ENCODE measurements around the gene IFNAR2.
A peak's percentile ranks its signal among the peaks of the same experiment; 100 is the strongest.

The IFNAR2 gene

DNA sequence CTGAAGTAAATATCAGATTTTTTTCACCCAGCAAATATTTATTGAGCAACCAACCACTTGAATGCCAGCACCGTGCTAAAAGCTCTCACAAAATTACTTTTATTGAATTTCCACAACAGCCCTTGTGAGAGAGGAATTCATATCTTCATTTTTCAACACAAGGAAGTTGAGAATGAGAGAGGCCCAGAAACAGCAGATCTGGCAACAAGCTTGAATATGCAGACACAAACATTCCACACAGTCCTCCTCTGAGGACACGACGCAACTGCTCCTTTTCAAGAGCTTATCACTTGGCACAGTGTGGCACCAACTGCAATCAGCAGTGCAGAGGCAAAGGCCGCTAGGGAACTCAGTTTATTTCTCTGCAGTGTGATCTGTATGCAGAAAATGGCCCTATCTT is 32.2 kb upstream of the IFNAR2 start:
- H3K4me3 ChIP-seq (ENCODE audit: control insufficient read depth, low read depth, low read length): no peak overlapping the region
- no peak for DNase-seq (ENCODE audit: low read depth)
- TF ChIP-seq, protein P1, sequence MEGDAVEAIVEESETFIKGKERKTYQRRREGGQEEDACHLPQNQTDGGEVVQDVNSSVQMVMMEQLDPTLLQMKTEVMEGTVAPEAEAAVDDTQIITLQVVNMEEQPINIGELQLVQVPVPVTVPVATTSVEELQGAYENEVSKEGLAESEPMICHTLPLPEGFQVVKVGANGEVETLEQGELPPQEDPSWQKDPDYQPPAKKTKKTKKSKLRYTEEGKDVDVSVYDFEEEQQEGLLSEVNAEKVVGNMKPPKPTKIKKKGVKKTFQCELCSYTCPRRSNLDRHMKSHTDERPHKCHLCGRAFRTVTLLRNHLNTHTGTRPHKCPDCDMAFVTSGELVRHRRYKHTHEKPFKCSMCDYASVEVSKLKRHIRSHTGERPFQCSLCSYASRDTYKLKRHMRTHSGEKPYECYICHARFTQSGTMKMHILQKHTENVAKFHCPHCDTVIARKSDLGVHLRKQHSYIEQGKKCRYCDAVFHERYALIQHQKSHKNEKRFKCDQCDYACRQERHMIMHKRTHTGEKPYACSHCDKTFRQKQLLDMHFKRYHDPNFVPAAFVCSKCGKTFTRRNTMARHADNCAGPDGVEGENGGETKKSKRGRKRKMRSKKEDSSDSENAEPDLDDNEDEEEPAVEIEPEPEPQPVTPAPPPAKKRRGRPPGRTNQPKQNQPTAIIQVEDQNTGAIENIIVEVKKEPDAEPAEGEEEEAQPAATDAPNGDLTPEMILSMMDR (IDR thresholded peaks at IDR 0.05; ENCODE audit: control insufficient read depth, insufficient read depth, low read depth, low read length, missing control alignments): no peak

DNA sequence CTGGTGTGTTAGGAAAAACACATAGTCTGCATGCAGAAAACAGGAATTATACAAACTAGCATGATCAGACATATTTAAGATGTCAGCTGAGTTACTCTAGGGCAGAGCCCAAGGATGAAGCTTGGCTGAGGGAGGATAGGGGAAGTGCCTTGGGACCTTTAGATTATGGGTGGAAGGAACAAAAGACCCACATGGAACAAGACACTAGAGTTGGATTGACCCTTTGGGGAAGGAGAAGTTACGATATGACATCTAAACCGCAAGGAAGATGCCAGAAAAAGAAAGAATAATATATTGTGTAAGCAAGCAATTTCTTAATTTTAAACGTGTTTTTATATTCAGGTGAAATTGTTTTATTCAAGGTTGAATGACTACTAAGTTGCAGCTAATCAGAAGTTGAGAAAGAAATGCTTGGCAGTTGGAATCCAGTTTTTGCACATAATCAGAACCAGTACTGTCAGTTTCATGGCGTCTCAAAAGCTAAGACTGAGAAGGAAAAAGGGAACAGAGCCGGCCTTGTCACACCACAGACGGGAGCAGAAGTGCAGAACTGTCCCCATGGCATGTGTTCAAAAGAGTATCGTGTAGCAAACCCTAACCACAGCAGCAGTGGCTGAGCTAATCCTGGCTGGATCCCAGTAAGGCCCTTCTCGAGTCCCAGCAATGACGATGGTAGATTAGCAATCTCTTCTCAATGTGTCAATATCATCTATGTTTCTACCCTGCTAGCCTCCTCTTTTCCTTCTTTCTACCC is 31.2 kb upstream of the IFNAR2 start:
- DNase-seq (ENCODE audit: low read depth): no peak
- H3K4me3 ChIP-seq (ENCODE audit: control insufficient read depth, low read depth, low read length): no peak overlapping the region
- TF ChIP-seq, protein P1 (IDR thresholded peaks at IDR 0.05; ENCODE audit: control insufficient read depth, insufficient read depth, low read depth, low read length, missing control alignments): no peak

DNA sequence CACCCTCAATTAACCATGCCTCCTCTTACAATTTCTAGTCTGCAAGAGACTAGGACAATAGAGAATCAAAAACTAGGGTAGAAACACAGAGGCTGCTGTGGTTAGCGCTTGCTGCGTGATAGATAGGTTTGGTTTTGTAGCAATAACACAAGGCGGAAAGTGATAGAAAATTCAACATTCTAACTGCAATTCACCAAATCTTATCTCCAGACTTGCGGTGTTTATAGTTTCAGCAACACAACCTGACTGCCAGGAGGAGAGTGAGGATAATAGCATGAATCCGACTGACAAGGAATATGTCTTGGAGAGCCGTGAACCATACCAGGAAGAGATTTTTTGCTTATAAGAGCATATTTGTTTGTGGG is 30.7 kb upstream of the IFNAR2 start:
- no peak overlapping the region for H3K4me3 ChIP-seq (ENCODE audit: control insufficient read depth, low read depth, low read length)
- TF ChIP-seq, protein P1 (IDR thresholded peaks at IDR 0.05; ENCODE audit: control insufficient read depth, insufficient read depth, low read depth, low read length, missing control alignments): no peak
- no peak for DNase-seq (ENCODE audit: low read depth)

DNA sequence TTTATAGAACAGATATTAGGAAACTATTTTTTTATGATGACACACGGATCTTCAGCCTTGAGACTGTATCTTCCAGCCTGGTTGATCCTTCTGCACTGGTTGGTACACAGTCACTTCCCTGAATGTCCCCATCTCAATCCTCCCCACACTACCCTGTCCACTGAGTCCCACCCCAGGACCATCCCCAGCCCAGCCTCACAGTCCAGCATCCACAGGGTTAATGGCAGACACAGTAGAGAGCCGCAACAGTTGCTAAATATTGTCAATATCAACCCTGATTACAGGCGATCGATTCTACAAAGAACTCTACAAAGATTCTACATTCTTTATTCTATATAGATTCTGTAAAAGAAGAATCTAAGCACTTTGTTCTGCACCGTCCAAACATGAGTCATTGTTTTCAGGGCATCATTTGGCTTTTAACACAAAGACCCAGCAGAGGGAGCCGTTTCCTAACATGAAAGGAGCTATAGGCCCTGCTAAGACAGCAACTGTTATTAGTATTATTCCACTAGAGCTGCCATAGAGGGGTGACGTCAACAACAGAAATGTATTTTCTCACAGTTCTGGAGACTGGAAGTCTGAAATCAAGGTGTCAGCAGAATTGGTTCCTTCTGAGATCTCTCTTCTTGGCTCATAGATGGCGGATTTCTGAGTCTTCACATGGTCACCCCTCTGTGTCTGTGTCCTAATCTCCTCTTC is 30.1 kb upstream of the IFNAR2 start:
- H3K4me3 ChIP-seq (ENCODE audit: control insufficient read depth, low read depth, low read length): no peak overlapping the region
- TF ChIP-seq, protein P1 (IDR thresholded peaks at IDR 0.05; ENCODE audit: control insufficient read depth, insufficient read depth, low read depth, low read length, missing control alignments): peak; percentile 78
- peak; percentile 79 for DNase-seq (ENCODE audit: low read depth)

DNA sequence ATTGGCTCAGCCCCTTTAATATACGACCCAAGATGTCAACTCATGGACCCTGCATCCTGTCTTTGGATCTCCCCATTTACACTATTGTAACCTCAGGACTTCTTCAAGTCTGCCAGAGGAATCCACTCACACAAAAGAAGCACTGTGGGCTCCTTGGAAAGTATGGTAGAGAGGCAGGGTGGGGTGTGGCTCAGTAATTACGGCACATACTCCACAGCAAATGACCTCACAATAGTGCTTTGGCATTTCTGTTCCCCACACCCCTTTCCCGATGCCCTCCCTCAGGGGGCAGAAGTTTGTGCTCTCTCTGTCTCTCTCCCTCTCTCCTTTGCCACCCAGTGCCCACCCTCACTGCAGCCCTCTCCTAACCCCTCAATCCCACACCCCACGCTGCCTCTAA is 27.8 kb upstream of the IFNAR2 start:
- DNase-seq (ENCODE audit: low read depth): no peak
- TF ChIP-seq, protein P1 (IDR thresholded peaks at IDR 0.05; ENCODE audit: control insufficient read depth, insufficient read depth, low read depth, low read length, missing control alignments): no peak
- H3K4me3 ChIP-seq (ENCODE audit: control insufficient read depth, low read depth, low read length): no peak overlapping the region

DNA sequence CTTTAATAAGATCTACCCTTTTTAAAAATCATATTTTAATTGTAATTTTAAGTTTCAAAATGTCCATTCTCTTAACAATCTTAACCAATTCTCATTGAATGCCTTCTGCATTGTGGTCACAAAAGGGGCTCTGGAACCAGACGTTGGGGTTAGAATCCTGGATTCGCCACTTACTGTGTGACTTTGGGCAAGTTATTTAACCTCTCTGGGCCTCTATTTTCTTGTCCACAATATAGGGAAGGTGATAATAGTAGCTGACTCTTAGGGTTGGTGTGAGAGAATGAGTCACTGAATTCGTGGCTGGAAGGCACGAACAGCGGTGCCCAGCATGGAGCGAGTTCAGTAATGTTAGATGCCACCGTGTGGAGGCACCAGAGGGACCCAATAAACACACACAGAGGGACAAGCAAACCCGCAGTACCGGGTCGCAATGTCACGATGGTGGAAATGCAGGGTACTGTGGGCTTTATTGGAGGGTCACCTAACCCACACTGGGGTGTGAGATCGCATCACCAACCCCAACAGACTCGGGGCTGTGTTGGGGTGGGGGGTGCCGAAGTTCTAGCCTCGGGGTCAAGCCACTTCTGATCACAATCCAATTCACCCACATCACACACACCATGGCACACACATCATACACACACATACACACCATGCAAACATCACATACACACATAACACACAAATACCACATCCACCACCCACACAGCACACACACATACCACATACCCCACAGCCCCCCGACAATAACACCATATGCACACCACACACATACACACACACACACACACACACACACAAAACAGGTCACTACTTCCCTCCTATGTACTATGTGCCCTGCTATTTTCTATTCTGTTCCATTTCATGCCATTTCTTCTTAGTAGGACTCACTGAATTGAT is 27.0 kb upstream of the IFNAR2 start:
- TF ChIP-seq, protein P1 (IDR thresholded peaks at IDR 0.05; ENCODE audit: control insufficient read depth, insufficient read depth, low read depth, low read length, missing control alignments): no peak
- H3K4me3 ChIP-seq (ENCODE audit: control insufficient read depth, low read depth, low read length): no peak overlapping the region
- DNase-seq (ENCODE audit: low read depth): no peak
